ENCODE measurements around the gene SIPA1L3.

- TF ChIP-seq POLR2AphosphoS5 (IDR thresholded peaks at IDR 0.05; ENCODE audit: low read length) (no peak), ZBTB33 (IDR thresholded peaks at IDR 0.05) (no peak), LARP7 (IDR thresholded peaks at IDR 0.05) (no peak), HDAC2 (IDR thresholded peaks at IDR 0.05) (no peak), RAD21 (IDR thresholded peaks at IDR 0.05; ENCODE audit: insufficient read depth, low read depth, low read length) (no peak), ATF7 (IDR thresholded peaks at IDR 0.05; ENCODE audit: low read depth) (no peak), ZNF384 (IDR thresholded peaks at IDR 0.05; ENCODE audit: borderline replicate concordance, low read depth, low read length) (no peak), CTCF (IDR thresholded peaks at IDR 0.05 in 2 of 3, conservative IDR thresholded peaks at IDR 0.05 in 1 of 3; ENCODE audit: control insufficient read depth in 2 of 3, extremely low read depth in 1 of 3, insufficient read depth in 1 of 3, low read depth in 3 of 3, low read length in 3 of 3) (no peak), EGR1 (IDR thresholded peaks at IDR 0.05; ENCODE audit: borderline replicate concordance in 1 of 2, low read depth in 2 of 2, low read length in 2 of 2) (no peak)
- TF ChIP-seq, protein P1, sequence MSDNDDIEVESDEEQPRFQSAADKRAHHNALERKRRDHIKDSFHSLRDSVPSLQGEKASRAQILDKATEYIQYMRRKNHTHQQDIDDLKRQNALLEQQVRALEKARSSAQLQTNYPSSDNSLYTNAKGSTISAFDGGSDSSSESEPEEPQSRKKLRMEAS (IDR thresholded peaks at IDR 0.05; ENCODE audit: low read depth, low read length), result no peak
These were observed 122.0 kb downstream of the SIPA1L3 start for GRCh38 chr19:38028913-38029510.

Measured in GM12878 (cell line).